C4-2B (cell line): Measurements from ENCODE around the gene CHPF.

Experiments used
- H3K27ac ChIP-seq: fragments of 450-650 bp; 2 replicates; pipeline ENCODE4 v1.5.1; 2017
- CTCF ChIP-seq: fragments of 450-650 bp; conservative IDR thresholded peaks from 2 replicates; pipeline ENCODE4 v1.5.1; 2017; ENCODE audit warnings: mild to moderate bottlenecking
- ZFX ChIP-seq: fragments of 450-650 bp; IDR thresholded peaks from 2 replicates; pipeline ENCODE4 v1.6.1; 2017

CHPF gene

GRCh38 chr2:219543596-219544358 lies at the start of gene CHPF, which contains the start of gene TMEM198:
TSS of gene CHPF (minus strand) at chr2:219543809. CDS start at chr2:219543538, 271 bp downstream.
TSS of gene TMEM198 (plus strand) at chr2:219544028. CDS start at chr2:219544728, 700 bp downstream.
- peak within 1 kb of the TSS; percentile 79 for H3K27ac ChIP-seq
- TF ChIP-seq ZFX (no peak; the same call in 1 of the 2 replicates), CTCF (no peak)

DNA sequence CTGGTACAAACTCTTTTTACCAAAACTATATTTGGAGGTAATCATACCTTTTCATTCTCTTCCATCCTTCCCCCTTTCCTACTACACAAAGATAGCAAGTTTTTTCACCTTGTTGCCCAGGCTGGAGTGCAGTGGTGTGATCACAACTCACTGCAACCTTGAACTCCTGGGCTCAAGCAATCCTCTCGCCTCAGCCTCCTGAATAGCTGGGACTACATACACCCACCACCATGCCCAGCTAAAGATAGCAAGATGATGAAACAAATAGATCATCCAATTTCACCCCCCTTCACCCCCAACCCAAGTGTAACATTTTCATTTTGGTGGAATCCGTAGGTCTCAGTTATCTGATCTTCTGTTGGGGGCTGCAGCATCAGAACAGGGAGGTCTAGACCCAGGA lies 49.5 kb upstream of the CHPF start:
- no peak overlapping the region for H3K27ac ChIP-seq
- no peak for TF ChIP-seq CTCF
- TF ChIP-seq ZFX, result no peak

GRCh38 chr2:219592736-219593135 lies 49.1 kb upstream of the CHPF start:
- TF ChIP-seq CTCF, result no peak
- no peak for TF ChIP-seq ZFX
- no peak overlapping the region for H3K27ac ChIP-seq

DNA sequence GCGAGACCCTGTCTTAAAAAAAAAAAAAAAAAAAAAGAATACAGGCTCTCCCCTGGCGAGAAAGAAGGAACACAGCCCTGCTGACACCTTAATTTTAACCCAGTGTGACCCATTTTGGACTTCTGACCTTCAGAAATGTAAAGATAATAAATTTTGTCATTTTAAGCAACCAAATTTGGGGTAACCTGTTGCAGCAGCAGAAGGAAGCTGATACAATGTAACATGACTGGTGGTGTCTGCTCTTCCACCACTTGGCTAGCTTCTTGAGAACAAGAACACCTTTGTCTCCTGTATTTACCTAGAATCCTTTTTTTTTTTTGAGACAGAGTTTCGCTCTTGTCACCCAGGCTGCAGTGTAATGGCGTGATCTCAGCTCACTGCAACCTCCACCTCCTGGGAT lies 47.5 kb upstream of the CHPF start:
- H3K27ac ChIP-seq, result no peak overlapping the region
- TF ChIP-seq ZFX (no peak), CTCF (no peak)

- TF ChIP-seq CTCF (no peak), ZFX (no peak)
- no peak overlapping the region for H3K27ac ChIP-seq
Measured at GRCh38 chr2:219581346-219581745, 37.7 kb upstream of the CHPF start.

DNA sequence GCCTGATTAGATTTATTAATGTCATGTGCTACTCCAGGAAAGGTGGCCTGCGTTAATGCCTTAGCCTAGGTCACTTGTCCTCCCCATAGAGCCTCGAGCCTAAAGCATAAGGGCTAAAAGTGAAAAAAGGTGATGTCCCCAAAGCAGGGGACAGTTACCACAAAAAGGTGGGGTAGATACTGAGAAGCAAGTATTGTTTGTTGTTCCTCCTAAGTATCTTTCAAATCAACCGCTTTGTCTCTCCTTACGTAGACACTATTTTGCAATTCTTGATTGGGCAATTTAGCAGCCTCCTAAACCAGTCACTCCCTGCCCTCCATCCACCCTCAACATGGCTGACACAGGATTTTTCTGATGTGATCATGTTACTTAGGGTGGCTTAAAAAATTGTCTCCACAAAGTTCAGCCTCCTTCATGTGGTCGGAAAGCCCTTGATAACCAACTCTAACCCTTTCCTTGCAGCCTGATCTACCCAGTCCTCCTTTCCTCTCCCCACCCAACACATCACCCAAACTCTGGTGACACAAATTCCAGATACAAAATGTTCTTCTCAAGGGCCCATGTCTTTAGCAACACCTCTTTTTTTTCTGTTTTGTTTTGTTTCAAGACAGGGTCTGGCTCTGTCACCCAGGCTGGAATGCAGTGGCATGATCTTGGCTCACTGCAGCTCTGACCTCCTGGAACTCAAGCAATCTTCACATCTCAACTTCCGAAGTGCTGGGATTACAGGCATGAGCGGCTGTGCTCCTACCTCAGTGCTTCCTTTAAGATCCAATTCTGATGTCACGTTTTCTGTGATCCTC lies 35.4 kb upstream of the CHPF start:
- TF ChIP-seq ZFX (no peak), CTCF (no peak)
- H3K27ac ChIP-seq, result no peak overlapping the region
